Measurements from ENCODE around the gene BCL2L14. TPM values are rescaled to one million over a fixed set of nuclear protein-coding genes. Genes with fewer than 3 reads are reported as not detected.

The BCL2L14 gene
- total RNA-seq, 1 experiment from 2014 or later, result not detected

DNA sequence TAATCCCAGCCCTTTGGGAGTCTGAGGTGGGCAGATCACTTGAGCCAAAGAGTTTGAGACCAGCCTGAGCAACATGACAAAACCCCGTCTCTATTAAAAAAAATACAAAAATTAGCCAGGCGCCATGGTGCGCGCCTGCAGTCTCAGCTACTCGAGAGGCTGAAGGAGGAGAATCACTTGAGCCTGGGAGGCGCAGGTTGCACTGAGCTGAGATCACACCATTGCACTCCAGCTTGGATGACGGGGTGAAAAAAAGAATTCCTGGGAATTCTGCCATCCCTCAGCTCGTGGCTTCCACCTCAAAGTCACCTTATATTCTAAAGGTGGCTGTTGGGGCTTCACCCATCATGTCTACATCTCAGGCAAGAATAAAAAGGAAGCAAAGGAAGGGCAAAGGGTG, 12.9 kb downstream of the BCL2L14 start:
- no peak for DNase-seq (ENCODE audit: low spot score)
- TF ChIP-seq, protein P1, sequence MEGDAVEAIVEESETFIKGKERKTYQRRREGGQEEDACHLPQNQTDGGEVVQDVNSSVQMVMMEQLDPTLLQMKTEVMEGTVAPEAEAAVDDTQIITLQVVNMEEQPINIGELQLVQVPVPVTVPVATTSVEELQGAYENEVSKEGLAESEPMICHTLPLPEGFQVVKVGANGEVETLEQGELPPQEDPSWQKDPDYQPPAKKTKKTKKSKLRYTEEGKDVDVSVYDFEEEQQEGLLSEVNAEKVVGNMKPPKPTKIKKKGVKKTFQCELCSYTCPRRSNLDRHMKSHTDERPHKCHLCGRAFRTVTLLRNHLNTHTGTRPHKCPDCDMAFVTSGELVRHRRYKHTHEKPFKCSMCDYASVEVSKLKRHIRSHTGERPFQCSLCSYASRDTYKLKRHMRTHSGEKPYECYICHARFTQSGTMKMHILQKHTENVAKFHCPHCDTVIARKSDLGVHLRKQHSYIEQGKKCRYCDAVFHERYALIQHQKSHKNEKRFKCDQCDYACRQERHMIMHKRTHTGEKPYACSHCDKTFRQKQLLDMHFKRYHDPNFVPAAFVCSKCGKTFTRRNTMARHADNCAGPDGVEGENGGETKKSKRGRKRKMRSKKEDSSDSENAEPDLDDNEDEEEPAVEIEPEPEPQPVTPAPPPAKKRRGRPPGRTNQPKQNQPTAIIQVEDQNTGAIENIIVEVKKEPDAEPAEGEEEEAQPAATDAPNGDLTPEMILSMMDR (conservative IDR thresholded peaks at IDR 0.05; ENCODE audit: low read depth, low read length), result no peak
- TF ChIP-seq EZH2 (IDR thresholded peaks at IDR 0.05; ENCODE audit: borderline replicate concordance, low read depth, low read length, poor library complexity, severe bottlenecking), result no peak
- Histone ChIP-seq H3K36me3 (ENCODE audit: insufficient read depth, low read length, poor library complexity, severe bottlenecking) (no peaks in the 10 kb centered on the region), H3K4me1 (ENCODE audit: insufficient read depth, low read length, poor library complexity, severe bottlenecking) (peaks cover 8% of the 10 kb centered on the region), H3K9me3 (ENCODE audit: low read depth, low read length, poor library complexity, severe bottlenecking) (no peaks in the 10 kb centered on the region), H3K4me3 (ENCODE audit: low read depth, low read length, poor library complexity, severe bottlenecking) (no peak overlapping the region), H3K27ac (ENCODE audit: low read depth, low read length, poor library complexity, severe bottlenecking) (peak overlapping the region; percentile 70), H3K27me3 (replicated peaks; ENCODE audit: insufficient read depth, low read depth, low read length, poor library complexity) (no peaks in the 10 kb centered on the region)
- BruUV-seq (replicated peaks), result no TSS peak
- intact Hi-C loops (cut with micrococcal nuclease; ENCODE audit: unreplicated experiment), result loop anchor here (2.0 to 5.0 kb wide), 2 partner anchors 243 to 619 kb away; no protein-coding TSS in a partner anchor
- ChIA-PET POLR2A (ENCODE audit: low non-redundant PET) (no interaction called here), CTCF (no interaction called here)

DNA sequence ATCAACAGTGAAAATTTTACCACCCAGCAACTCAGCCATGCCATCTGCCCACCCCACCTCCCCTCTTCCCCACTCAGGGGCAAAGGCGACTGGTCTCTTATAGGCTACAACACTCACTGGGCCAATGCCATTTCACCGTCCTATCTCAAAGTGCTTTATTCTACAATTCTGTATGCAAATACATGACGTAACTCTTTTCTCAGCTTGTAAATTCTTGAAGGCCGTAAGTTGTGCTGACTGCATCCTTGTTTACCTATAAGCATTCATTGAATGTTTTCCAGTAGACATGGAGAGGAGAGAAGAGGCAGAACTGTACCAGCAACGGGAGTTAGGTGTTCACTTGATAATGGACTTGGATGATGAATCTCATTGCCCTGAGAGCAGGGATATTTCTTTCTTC, 15.6 kb downstream of the BCL2L14 start:
- POLR2A ChIA-PET (ENCODE audit: low non-redundant PET), result no interaction called here
- BruUV-seq (replicated peaks), result no TSS peak
- no peak for DNase-seq (ENCODE audit: low spot score)
- H3K4me3 ChIP-seq (ENCODE audit: low read depth, low read length, poor library complexity, severe bottlenecking), result no peak overlapping the region
- TF ChIP-seq, protein P1 (conservative IDR thresholded peaks at IDR 0.05; ENCODE audit: low read depth, low read length), result no peak
- no peak for TF ChIP-seq EZH2 (IDR thresholded peaks at IDR 0.05; ENCODE audit: borderline replicate concordance, low read depth, low read length, poor library complexity, severe bottlenecking)
- peaks cover 8% of the 10 kb centered on the region for H3K4me1 ChIP-seq (ENCODE audit: insufficient read depth, low read length, poor library complexity, severe bottlenecking)
- H3K9me3 ChIP-seq (ENCODE audit: low read depth, low read length, poor library complexity, severe bottlenecking), result no peaks in the 10 kb centered on the region
- no peak overlapping the region for H3K27ac ChIP-seq (ENCODE audit: low read depth, low read length, poor library complexity, severe bottlenecking)
- H3K27me3 ChIP-seq (replicated peaks; ENCODE audit: insufficient read depth, low read depth, low read length, poor library complexity), result no peaks in the 10 kb centered on the region
- CTCF ChIA-PET, result no interaction called here
- no peaks in the 10 kb centered on the region for H3K36me3 ChIP-seq (ENCODE audit: insufficient read depth, low read length, poor library complexity, severe bottlenecking)
- intact Hi-C loops (cut with micrococcal nuclease; ENCODE audit: unreplicated experiment), result no loop called here

DNA sequence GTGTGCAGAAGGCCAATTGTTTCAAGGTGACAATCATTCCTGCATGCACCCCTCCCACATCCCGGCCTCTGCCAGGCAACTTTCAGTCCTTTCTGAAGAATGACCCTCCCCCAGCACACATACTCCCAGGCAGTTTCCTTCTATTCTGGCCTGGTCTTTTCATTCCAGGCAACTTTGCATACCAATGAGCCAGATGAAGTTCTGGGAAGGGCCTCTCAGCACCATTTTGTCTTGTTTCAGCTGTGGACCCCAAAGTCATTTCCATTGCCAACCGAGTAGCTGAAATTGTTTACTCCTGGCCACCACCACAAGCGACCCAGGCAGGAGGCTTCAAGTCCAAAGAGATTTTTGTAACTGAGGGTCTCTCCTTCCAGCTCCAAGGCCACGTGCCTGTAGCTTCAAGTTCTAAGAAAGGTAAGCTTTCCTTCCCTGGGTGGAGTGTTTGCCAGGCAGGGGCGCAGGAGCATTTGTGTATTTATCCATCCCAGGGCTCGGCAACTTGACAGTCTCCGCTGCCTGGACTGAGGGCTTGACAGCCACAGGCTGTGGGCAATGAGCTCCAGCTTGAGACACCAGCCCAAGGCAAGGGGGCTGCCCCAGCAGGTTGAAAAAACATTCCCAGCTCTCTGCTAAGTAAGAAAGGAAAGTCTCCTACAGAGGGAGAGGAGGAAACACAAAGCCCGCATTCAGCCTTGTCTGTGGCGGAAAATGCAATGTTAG, 16.4 kb downstream of the BCL2L14 start:
- POLR2A ChIA-PET (ENCODE audit: low non-redundant PET), result interaction anchor here (0.5 kb wide), 1 partner anchor 76 kb away, joined by 3 read pairs; no protein-coding TSS in a partner anchor
- BruUV-seq (replicated peaks), result no TSS peak
- Histone ChIP-seq H3K27ac (ENCODE audit: low read depth, low read length, poor library complexity, severe bottlenecking) (no peak overlapping the region), H3K27me3 (replicated peaks; ENCODE audit: insufficient read depth, low read depth, low read length, poor library complexity) (no peaks in the 10 kb centered on the region), H3K36me3 (ENCODE audit: insufficient read depth, low read length, poor library complexity, severe bottlenecking) (no peaks in the 10 kb centered on the region), H3K4me1 (ENCODE audit: insufficient read depth, low read length, poor library complexity, severe bottlenecking) (peaks cover 5% of the 10 kb centered on the region), H3K4me3 (ENCODE audit: low read depth, low read length, poor library complexity, severe bottlenecking) (no peak overlapping the region), H3K9me3 (ENCODE audit: low read depth, low read length, poor library complexity, severe bottlenecking) (no peaks in the 10 kb centered on the region)
- DNase-seq (ENCODE audit: low spot score), result no peak
- intact Hi-C loops (cut with micrococcal nuclease; ENCODE audit: unreplicated experiment), result no loop called here
- TF ChIP-seq EZH2 (IDR thresholded peaks at IDR 0.05; ENCODE audit: borderline replicate concordance, low read depth, low read length, poor library complexity, severe bottlenecking), result no peak
- TF ChIP-seq, protein P1 (conservative IDR thresholded peaks at IDR 0.05; ENCODE audit: low read depth, low read length), result no peak
- CTCF ChIA-PET, result no interaction called here

All from A673 (cell line).